ENCODE data around the gene SLC25A34. TPM values are rescaled to one million over a fixed set of nuclear protein-coding genes. Genes with fewer than 3 reads are reported as not detected.

Gene SLC25A34
- total RNA-seq, 5 donors from 2014 or later (not counting 1 experiment from before 2014, with no cell fraction given): 1.8 to 4.1 (median 2.6) TPM

DNA sequence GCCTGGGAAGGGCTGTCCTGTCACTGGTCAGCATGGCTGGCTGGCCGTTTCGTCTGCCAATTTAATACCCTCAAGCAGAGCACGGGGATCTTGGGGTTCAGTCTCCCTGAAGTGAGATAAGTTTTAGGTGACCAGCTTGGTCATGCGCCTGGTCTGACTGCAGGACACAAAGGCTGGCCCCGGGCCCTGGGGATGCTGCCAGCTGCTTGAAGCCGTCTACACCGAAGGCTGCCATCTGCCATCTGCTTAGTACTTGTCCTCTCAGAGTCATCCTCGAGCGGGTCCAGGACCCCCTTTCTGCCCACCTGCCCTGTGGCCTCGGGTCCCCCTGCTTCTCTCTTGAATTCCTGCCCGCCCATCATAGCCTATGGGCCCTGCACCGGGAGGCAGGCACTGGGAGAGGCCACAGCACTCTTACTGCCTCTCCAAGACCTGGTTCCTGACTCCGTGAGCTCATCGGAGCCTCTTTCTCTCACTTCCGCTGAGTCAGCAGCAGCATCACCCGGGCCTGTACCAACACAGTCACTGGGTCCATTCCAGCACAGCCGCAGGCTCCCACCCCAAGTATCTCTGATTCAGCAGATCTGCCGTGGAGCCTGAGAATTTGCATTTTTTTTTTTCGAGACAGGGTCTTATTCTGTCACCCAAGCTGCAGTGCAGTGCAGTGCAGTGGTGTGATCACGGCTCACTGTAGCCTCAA is 29.6 kb downstream of the SLC25A34 start:
- WGBS (ENCODE audit: insufficient coverage): 79% methylated on average over 19 of the region's 20 CpGs
- H3K9me3 ChIP-seq: no peaks in the 10 kb centered on the region
- no peak for DNase-seq
- H3K27ac ChIP-seq (ENCODE audit: low read length): no peak overlapping the region
- no peak overlapping the region for H3K4me3 ChIP-seq (ENCODE audit: control insufficient read depth in 1 of 2, extremely low read depth in 1 of 2, low read length in 1 of 2)
- H3K4me1 ChIP-seq (ENCODE audit: control insufficient read depth in 1 of 2, extremely low read depth in 1 of 2, insufficient read depth in 2 of 2, low read length in 2 of 2): no peaks in the 10 kb centered on the region
- H3K36me3 Mint-ChIP-seq: no peaks in the 10 kb centered on the region
- no peaks in the 10 kb centered on the region for H3K4me1 Mint-ChIP-seq
- H3K9me3 Mint-ChIP-seq: no peaks in the 10 kb centered on the region
- H3K36me3 ChIP-seq (ENCODE audit: control insufficient read depth in 2 of 2, extremely low read depth in 1 of 2, insufficient read depth in 1 of 2, low read length in 1 of 2): no peaks in the 10 kb centered on the region
- H3K4me3 Mint-ChIP-seq: no peak overlapping the region
- ChIA-PET CTCF (interaction anchor here in 1 of 2 donors (0.6 kb wide), 1 partner anchor 133 kb away, joined by 5 read pairs; no protein-coding TSS in a partner anchor), POLR2A (no interaction called here)
- peaks cover 5 to 34% of the 10 kb centered on the region in 2 donors for H3K27me3 Mint-ChIP-seq
- peaks cover 5 to 47% of the 10 kb centered on the region in 2 experiments for H3K27me3 ChIP-seq (replicated peaks in 1 of 2; ENCODE audit: control insufficient read depth in 2 of 2, extremely low read depth in 1 of 2, insufficient read depth in 2 of 2, low read length in 1 of 2)
- ATAC-seq (replicated peaks in 1 of 4): no peak
- no peak overlapping the region for H3K27ac Mint-ChIP-seq

DNA sequence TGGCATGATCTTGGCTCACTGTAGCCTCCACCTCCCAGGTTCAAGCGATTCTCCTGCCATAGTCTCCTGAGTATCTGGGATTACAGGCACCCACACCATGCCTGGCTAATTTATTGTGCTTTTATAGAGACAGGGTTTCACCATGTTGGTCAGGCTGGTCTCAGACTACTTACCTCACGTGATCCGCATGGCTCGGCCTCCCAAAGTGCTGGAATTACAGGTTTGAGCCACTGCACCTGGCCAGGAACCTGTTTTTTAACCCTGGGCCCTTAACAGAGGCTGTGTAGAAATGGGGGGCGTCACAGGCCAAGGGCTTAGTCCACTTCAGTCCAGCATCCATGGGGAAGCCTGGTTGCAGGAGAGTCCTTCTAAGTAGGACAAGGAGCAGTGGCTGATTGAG is 31.9 kb downstream of the SLC25A34 start:
- Histone ChIP-seq H3K9me3 (no peaks in the 10 kb centered on the region), H3K36me3 (ENCODE audit: control insufficient read depth in 2 of 2, extremely low read depth in 1 of 2, insufficient read depth in 1 of 2, low read length in 1 of 2) (no peaks in the 10 kb centered on the region), H3K27ac (ENCODE audit: low read length) (no peak overlapping the region), H3K4me3 (ENCODE audit: control insufficient read depth in 1 of 2, extremely low read depth in 1 of 2, low read length in 1 of 2) (no peak overlapping the region), H3K4me1 (ENCODE audit: control insufficient read depth in 1 of 2, extremely low read depth in 1 of 2, insufficient read depth in 2 of 2, low read length in 2 of 2) (no peaks in the 10 kb centered on the region), H3K27me3 (replicated peaks in 1 of 2; ENCODE audit: control insufficient read depth in 2 of 2, extremely low read depth in 1 of 2, insufficient read depth in 2 of 2, low read length in 1 of 2) (peaks cover 0 to 51% of the 10 kb centered on the region in 2 experiments)
- ChIA-PET POLR2A (no interaction called here), CTCF (no interaction called here)
- ATAC-seq (replicated peaks in 1 of 4) (no peak), DNase-seq (no peak)
- WGBS (ENCODE audit: insufficient coverage): 83% methylated on average over 4 of the region's 5 CpGs
- H3K4me1 Mint-ChIP-seq: no peaks in the 10 kb centered on the region
- no peak overlapping the region for H3K27ac Mint-ChIP-seq
- H3K4me3 Mint-ChIP-seq: no peak overlapping the region
- peaks cover 13 to 30% of the 10 kb centered on the region in 2 donors for H3K27me3 Mint-ChIP-seq
- no peaks in the 10 kb centered on the region for H3K9me3 Mint-ChIP-seq
- H3K36me3 Mint-ChIP-seq: no peaks in the 10 kb centered on the region

DNA sequence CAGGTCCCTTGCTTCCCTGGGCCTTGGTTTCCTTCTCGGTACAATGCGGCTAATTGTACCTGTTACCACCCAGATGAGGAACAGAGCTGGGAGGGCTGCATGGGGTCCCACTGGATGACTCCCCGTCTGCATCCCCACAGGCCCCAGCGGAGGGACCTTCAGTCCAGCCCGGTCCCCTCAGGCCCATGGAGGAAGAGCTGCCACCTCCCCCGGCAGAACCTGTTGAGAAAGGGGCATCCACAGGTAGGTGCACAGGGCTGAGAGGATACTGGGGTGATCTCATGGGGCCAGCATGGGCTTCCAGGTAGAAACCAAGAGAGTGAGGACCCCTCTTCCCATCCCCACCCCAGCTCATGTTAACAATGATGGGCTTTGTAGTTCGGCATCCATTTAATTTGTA is 32.3 kb downstream of the SLC25A34 start:
- CTCF ChIA-PET: no interaction called here
- ATAC-seq (replicated peaks in 1 of 4) (no peak), DNase-seq (no peak)
- H3K36me3 ChIP-seq (ENCODE audit: control insufficient read depth in 2 of 2, extremely low read depth in 1 of 2, insufficient read depth in 1 of 2, low read length in 1 of 2): no peaks in the 10 kb centered on the region
- H3K27me3 ChIP-seq (replicated peaks in 1 of 2; ENCODE audit: control insufficient read depth in 2 of 2, extremely low read depth in 1 of 2, insufficient read depth in 2 of 2, low read length in 1 of 2): peaks cover 0 to 54% of the 10 kb centered on the region in 2 experiments
- Mint-ChIP-seq H3K9me3 (no peaks in the 10 kb centered on the region), H3K4me1 (no peaks in the 10 kb centered on the region), H3K27me3 (peaks cover 13 to 30% of the 10 kb centered on the region in 2 donors), H3K4me3 (no peak overlapping the region), H3K36me3 (no peaks in the 10 kb centered on the region), H3K27ac (no peak overlapping the region)
- no peaks in the 10 kb centered on the region for H3K4me1 ChIP-seq (ENCODE audit: control insufficient read depth in 1 of 2, extremely low read depth in 1 of 2, insufficient read depth in 2 of 2, low read length in 2 of 2)
- H3K4me3 ChIP-seq (ENCODE audit: control insufficient read depth in 1 of 2, extremely low read depth in 1 of 2, low read length in 1 of 2): no peak overlapping the region
- 85% methylated on average over 4 of the region's 7 CpGs for WGBS (ENCODE audit: insufficient coverage)
- H3K27ac ChIP-seq (ENCODE audit: low read length): no peak overlapping the region
- H3K9me3 ChIP-seq: no peaks in the 10 kb centered on the region
- POLR2A ChIA-PET: no interaction called here

DNA sequence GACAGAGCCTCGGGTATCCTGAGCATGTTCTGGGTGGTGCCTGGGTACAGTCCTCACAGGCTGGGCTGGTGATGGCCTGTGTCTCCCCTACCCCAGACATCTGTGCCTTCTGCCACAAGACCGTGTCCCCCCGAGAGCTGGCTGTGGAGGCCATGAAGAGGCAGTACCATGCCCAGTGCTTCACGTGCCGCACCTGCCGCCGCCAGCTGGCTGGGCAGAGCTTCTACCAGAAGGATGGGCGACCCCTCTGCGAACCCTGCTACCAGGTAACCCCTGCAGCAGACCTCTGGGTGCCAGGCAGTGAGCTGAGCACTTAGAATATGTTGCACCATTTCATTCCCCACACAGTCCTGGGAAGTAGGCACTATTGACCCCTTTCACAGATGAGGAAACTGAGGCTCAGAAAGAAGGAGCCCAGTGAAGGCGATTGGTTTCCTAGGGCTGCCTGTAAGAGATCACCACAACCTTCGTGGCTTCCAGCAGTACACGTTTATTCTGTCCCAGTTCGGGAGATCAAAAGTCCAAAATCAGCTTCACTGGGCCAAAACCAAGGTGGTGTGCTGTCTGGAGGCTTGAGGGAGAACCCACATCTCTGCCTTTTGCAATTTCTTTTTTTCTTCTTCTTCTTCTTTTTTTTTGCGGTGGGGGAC is 34.4 kb downstream of the SLC25A34 start:
- ATAC-seq (replicated peaks in 1 of 4): no peak
- CTCF ChIA-PET: no interaction called here
- H3K36me3 ChIP-seq (ENCODE audit: control insufficient read depth in 2 of 2, extremely low read depth in 1 of 2, insufficient read depth in 1 of 2, low read length in 1 of 2): no peaks in the 10 kb centered on the region
- H3K27ac ChIP-seq (ENCODE audit: low read length): no peak overlapping the region
- peaks cover 9 to 19% of the 10 kb centered on the region in 2 donors for H3K27me3 Mint-ChIP-seq
- H3K27ac Mint-ChIP-seq: no peak overlapping the region
- no peaks in the 10 kb centered on the region for H3K9me3 Mint-ChIP-seq
- H3K4me1 Mint-ChIP-seq: no peaks in the 10 kb centered on the region
- no peak overlapping the region for H3K4me3 ChIP-seq (ENCODE audit: control insufficient read depth in 1 of 2, extremely low read depth in 1 of 2, low read length in 1 of 2)
- POLR2A ChIA-PET: no interaction called here
- H3K36me3 Mint-ChIP-seq: no peaks in the 10 kb centered on the region
- H3K4me1 ChIP-seq (ENCODE audit: control insufficient read depth in 1 of 2, extremely low read depth in 1 of 2, insufficient read depth in 2 of 2, low read length in 2 of 2): no peaks in the 10 kb centered on the region
- DNase-seq: no peak
- no peak overlapping the region for H3K4me3 Mint-ChIP-seq
- peaks cover 0 to 46% of the 10 kb centered on the region in 2 experiments for H3K27me3 ChIP-seq (replicated peaks in 1 of 2; ENCODE audit: control insufficient read depth in 2 of 2, extremely low read depth in 1 of 2, insufficient read depth in 2 of 2, low read length in 1 of 2)
- 86% methylated on average over 12 of the region's 14 CpGs for WGBS (ENCODE audit: insufficient coverage)
- H3K9me3 ChIP-seq: no peaks in the 10 kb centered on the region

DNA sequence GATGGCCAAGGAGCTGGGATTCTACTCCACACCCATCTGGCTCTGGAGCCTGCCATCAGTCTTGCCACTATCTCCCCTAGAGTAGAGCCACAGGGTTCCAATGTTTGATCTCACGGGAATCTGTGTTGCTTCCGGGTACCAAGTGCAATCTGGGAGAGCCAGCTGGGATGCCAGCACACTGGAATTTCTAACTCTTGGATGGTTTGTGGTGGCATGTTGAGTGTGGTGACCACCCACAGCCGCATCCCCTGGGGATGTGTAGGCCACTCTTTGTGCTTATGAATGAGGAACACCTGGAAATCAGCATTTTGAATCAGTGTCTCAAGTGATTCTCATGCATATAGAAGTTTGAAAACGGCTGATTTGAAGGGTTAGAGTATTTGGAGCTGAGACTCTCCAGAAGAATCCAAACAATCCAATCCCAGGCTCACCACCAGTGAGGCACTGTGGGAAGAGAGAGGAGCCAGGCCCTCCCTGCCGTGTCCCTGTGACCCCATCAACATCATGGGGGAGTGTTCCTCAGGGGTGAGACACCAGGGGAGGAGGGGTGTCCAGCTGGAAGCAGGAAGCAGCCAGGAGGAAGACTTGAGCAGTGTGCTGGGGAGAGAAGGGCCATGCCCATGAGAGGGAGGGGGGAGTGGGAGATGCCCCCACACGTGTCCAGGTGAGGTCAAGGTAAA is 35.9 kb downstream of the SLC25A34 start:
- peaks cover 9 to 14% of the 10 kb centered on the region in 2 donors for H3K27me3 Mint-ChIP-seq
- H3K27ac ChIP-seq (ENCODE audit: low read length): no peak overlapping the region
- ATAC-seq (replicated peaks in 1 of 4): no peak
- no peak overlapping the region for H3K4me3 ChIP-seq (ENCODE audit: control insufficient read depth in 1 of 2, extremely low read depth in 1 of 2, low read length in 1 of 2)
- H3K4me3 Mint-ChIP-seq: no peak overlapping the region
- ChIA-PET POLR2A (no interaction called here), CTCF (no interaction called here)
- no peak for DNase-seq
- H3K27me3 ChIP-seq (replicated peaks in 1 of 2; ENCODE audit: control insufficient read depth in 2 of 2, extremely low read depth in 1 of 2, insufficient read depth in 2 of 2, low read length in 1 of 2): peaks cover 0 to 40% of the 10 kb centered on the region in 2 experiments
- no peaks in the 10 kb centered on the region for H3K4me1 Mint-ChIP-seq
- no peaks in the 10 kb centered on the region for H3K9me3 ChIP-seq
- no peaks in the 10 kb centered on the region for H3K36me3 Mint-ChIP-seq
- H3K9me3 Mint-ChIP-seq: no peaks in the 10 kb centered on the region
- H3K27ac Mint-ChIP-seq: no peak overlapping the region
- WGBS (ENCODE audit: insufficient coverage): 69% methylated on average over 4 of the region's 6 CpGs
- no peaks in the 10 kb centered on the region for H3K36me3 ChIP-seq (ENCODE audit: control insufficient read depth in 2 of 2, extremely low read depth in 1 of 2, insufficient read depth in 1 of 2, low read length in 1 of 2)
- no peaks in the 10 kb centered on the region for H3K4me1 ChIP-seq (ENCODE audit: control insufficient read depth in 1 of 2, extremely low read depth in 1 of 2, insufficient read depth in 2 of 2, low read length in 2 of 2)

DNA sequence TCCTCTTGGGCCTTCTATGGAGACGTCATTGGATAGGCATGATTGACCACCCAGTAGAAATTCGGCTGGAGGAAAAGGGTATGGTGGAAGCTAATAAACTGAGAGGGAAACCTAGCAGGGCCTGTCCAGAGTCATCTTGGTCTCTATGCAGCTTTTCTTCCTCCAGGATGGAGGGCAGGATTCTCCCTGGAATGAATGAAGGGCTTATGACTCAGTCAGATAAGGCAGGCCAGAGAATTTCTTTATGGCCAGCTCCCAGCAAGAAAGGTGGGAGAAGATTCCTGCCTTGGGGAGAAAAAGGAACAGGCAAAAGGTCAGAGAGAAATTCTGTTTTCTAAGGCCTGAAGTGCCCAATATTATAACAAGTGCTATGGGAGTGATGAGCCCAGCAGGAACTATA is 39.6 kb downstream of the SLC25A34 start:
- no peak overlapping the region for H3K4me3 ChIP-seq (ENCODE audit: control insufficient read depth in 1 of 2, extremely low read depth in 1 of 2, low read length in 1 of 2)
- ATAC-seq (replicated peaks in 1 of 4): no peak
- no peaks in the 10 kb centered on the region for H3K9me3 ChIP-seq
- CTCF ChIA-PET: no interaction called here
- 80% methylated on average over 1 of the region's 2 CpGs for WGBS (ENCODE audit: insufficient coverage)
- Mint-ChIP-seq H3K4me3 (no peak overlapping the region), H3K9me3 (no peaks in the 10 kb centered on the region), H3K36me3 (no peaks in the 10 kb centered on the region), H3K27me3 (peaks cover 9 to 14% of the 10 kb centered on the region in 2 donors), H3K4me1 (no peaks in the 10 kb centered on the region), H3K27ac (no peak overlapping the region)
- peaks cover 0 to 28% of the 10 kb centered on the region in 2 experiments for H3K27me3 ChIP-seq (replicated peaks in 1 of 2; ENCODE audit: control insufficient read depth in 2 of 2, extremely low read depth in 1 of 2, insufficient read depth in 2 of 2, low read length in 1 of 2)
- no peaks in the 10 kb centered on the region for H3K36me3 ChIP-seq (ENCODE audit: control insufficient read depth in 2 of 2, extremely low read depth in 1 of 2, insufficient read depth in 1 of 2, low read length in 1 of 2)
- POLR2A ChIA-PET: no interaction called here
- no peak for DNase-seq
- no peak overlapping the region for H3K27ac ChIP-seq (ENCODE audit: low read length)
- H3K4me1 ChIP-seq (ENCODE audit: control insufficient read depth in 1 of 2, extremely low read depth in 1 of 2, insufficient read depth in 2 of 2, low read length in 2 of 2): no peaks in the 10 kb centered on the region
